VCaP (cell line): Measurements from ENCODE around the gene RPTOR.

Experiments
- H3K27ac ChIP-seq: fragments of 450-650 bp; 2 replicates; pipeline ENCODE4 v1.5.1; 2017
- CTCF ChIP-seq: fragments of 450-650 bp; conservative IDR thresholded peaks from 2 replicates; pipeline ENCODE4 v1.5.1; 2017; ENCODE audit warnings: mild to moderate bottlenecking, moderate library complexity

The RPTOR gene

DNA sequence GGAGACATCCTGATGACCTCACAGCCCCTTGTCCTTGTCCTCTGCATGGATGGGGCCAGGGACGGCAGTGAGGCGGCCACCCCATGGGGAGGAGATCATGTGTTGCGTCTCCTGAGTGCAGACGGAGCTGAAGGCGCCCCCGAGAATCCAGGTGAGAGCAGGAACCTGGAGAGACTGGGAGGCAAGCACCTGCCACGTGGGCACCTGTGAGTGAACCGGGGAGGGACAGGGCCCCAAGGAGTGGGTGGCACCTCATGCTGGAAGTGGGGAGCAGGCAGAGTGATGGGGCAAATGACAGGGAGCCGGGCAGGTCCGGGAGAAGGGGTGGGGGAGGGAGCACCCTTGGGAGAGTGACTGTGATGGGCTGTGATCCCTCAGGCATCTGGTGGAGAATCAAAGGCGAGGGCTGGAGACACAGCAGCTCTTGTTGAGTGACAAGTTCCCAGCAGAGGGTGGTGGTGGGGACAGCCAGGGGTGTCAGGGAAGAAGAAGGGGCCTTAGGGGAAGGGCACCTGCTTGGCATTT, 272.7 kb downstream of the RPTOR start:
- no peak overlapping the region for H3K27ac ChIP-seq
- no peak for TF ChIP-seq CTCF

DNA sequence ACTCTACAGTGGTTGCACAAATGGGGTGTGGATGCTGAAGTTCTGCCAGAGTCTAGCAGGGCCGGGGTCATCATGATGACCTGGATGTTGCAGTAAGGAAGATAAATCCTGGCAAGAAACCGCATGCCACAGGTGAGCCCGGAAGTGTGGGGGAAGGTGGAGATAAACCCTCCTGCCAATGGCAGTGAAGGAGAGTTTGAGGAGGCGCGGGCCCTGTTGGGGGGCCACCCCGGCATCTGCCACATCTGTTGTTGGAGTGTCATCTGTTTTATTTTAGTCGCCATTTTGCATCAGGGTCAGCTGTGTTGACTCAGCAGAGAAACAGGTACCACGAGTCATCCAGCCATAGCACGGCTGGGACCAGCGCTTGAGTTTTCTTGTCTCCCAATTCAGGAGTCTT, 273.2 kb downstream of the RPTOR start:
- no peak for TF ChIP-seq CTCF
- H3K27ac ChIP-seq = no peak overlapping the region

DNA sequence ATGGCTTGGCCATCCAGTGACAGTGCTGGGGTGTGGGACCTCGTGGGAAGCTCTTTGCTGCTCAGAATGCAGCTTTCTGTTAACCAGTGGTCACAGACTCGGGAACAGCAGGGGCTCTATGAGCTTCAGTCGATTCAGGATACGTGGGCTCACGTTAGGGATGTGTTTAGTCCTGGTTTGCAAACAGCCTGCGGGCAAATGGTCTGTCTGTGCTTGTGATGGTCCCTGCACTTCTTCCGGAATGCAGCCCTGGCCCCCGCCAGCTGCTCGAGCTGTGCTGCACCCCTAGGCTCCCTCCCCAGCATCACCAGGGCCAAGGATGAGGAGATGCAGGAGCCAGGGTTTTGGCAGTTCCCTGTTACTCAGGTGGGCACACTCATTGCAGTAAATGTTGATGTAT, 274.2 kb downstream of the RPTOR start:
- no peak for TF ChIP-seq CTCF

DNA sequence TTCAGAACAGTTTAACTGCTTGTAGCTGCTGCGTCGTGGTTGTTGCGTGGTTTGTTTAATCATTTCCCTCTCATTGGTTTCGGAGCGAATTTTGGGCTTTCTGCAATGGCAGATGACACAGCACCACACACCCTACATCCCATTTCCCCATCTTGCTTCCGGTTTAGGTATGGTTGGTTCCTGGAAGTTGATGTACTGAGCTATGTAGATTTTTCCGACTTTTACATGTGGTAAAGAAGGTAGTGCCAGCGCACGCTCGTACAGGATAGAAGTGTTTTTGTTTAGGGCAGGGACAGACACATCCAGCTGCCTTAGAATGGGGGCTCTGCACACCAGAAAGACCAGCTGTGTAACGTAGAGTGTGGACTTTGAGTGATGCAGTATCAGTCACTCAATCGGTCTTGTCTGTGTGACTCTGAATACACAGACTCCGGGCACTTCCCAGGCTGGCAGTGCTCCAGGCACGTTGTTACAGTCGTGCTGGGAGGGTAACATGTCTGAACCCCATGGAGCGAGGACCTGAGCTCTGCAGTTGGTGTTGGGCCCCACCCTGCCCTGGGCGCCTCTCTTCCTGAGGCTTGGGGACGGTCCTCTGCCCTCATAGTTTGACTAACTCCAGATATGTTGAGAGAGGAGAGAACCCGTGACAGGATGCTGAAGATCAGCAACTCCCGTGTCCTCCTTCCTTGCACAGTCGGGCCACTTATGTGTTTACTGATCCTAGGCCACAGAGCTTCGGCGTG, 275.0 kb downstream of the RPTOR start:
- H3K27ac ChIP-seq = no peak overlapping the region
- no peak for TF ChIP-seq CTCF

More for the DNA sequence above, 274.2 kb downstream of the RPTOR start:
- H3K27ac ChIP-seq = no peak overlapping the region

- H3K27ac ChIP-seq = no peak overlapping the region
These were observed 275.7 kb downstream of the RPTOR start for GRCh38 chr17:80820331-80820730.

DNA sequence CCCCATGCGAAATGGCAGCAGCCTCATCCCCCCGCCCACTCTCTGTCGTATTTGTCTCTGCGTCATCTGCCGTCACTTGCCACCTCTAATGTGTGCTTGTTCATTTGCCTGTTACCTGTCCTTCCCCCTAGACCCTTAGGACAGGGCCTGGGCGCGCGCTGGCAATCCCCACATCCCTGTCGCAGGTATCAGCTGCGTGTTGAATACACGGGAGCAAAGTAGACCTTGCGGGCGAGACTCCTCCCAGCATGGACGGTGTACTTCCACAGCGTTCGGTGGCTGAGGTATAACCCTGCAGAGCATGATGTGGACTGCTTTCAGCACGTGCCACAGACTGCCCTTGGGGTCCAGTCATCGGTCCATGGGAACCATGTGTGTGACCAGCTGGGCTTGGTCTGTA, 276.9 kb downstream of the RPTOR start:
- TF ChIP-seq CTCF = no peak
- H3K27ac ChIP-seq = peak overlapping the region; percentile 71; the same call in 1 of the 2 replicates

More at GRCh38 chr17:80820331-80820730, 275.7 kb downstream of the RPTOR start:
- TF ChIP-seq CTCF = no peak

DNA sequence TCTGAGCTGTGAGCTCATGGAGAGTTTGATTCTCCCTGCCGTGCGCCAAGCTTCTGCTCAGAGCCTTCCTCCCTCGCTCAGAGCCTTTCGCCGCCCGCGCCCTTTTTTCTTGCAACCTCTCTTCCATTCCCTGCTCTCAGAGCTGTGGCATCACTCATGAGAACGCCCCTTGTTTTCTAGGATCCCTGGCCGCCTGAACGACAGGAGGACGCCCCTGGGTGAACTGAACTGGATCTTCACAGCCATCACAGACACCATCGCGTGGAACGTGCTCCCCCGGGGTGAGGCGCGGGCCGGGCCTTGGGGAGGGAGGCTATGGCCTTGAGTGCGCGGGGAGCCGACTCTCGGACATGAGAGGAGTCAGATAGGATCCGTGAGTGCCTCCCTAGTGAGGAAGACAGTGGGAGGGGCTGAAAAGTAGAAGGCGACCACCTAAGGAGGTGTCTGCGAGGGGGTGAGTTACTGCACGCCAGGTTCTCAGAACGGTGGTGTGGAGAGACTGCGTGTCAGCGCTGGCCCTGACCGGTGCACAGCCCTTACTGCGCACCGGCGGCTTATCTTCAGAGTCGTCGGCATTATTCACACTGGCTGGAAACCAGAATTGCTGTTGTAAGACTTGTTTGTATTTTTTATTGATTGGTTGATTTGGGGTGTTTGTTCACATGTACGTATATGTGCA, 277.5 kb downstream of the RPTOR start:
- H3K27ac ChIP-seq = peak overlapping the region; percentile 71
- no peak for TF ChIP-seq CTCF
